ENCODE measurements around the gene RBM18. TPM values are rescaled to one million over a fixed set of nuclear protein-coding genes. Genes with fewer than 3 reads are reported as not detected.

The RBM18 gene
- total RNA-seq, 1 donor from 2014 or later: 20.2 TPM

DNA sequence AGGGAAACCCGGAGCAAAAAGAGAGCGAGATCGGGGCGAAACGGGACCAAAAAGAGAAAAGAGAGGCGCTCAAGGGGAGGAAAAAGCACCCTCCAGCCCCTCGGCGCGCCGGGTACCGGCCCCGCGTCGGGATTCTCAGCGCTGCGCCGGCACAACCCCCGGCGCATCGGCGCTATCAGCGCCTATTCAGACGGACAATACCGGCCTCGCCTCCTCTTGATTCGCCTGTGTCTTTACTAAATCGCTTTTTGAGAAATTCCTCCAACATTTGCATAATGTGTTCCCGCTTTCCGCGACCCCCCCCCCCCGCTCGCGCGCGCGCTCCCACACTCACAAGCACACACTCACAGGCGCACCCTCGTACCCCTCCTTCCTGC lies 36.5 kb downstream of the RBM18 start:
- Mint-ChIP-seq H3K4me1 (ENCODE audit: low read depth) (peaks cover 13% of the 10 kb centered on the region), H3K27ac (ENCODE audit: unreplicated experiment) (no peak overlapping the region), H3K9me3 (ENCODE audit: low read depth) (no peaks in the 10 kb centered on the region), H3K27me3 (ENCODE audit: low read depth) (peaks cover 48% of the 10 kb centered on the region), H3K4me3 (ENCODE audit: unreplicated experiment) (peak overlapping the region; percentile 41), H3K36me3 (ENCODE audit: low read depth) (peaks cover 2% of the 10 kb centered on the region)
- DNase-seq (ENCODE audit: low spot score): no peak
- TF ChIP-seq, protein P1, sequence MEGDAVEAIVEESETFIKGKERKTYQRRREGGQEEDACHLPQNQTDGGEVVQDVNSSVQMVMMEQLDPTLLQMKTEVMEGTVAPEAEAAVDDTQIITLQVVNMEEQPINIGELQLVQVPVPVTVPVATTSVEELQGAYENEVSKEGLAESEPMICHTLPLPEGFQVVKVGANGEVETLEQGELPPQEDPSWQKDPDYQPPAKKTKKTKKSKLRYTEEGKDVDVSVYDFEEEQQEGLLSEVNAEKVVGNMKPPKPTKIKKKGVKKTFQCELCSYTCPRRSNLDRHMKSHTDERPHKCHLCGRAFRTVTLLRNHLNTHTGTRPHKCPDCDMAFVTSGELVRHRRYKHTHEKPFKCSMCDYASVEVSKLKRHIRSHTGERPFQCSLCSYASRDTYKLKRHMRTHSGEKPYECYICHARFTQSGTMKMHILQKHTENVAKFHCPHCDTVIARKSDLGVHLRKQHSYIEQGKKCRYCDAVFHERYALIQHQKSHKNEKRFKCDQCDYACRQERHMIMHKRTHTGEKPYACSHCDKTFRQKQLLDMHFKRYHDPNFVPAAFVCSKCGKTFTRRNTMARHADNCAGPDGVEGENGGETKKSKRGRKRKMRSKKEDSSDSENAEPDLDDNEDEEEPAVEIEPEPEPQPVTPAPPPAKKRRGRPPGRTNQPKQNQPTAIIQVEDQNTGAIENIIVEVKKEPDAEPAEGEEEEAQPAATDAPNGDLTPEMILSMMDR (IDR thresholded peaks at IDR 0.05): no peak

DNA sequence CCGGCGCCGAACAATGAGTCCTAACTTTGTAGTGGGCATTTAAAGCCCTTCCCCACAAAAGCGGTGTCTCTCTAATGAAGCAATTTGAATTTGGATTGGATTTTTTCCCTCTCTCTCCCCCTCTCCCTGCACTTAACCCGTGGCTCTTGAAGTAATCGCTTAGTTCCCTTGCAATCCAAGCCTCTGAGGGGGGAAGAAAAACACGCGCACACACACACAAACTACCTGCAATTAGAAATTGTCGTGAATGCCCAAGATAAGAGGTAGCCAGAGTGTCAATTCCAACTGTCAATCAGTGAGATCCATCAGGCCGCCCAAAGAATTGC lies 37.1 kb downstream of the RBM18 start:
- H3K4me3 Mint-ChIP-seq (ENCODE audit: unreplicated experiment): peak overlapping the region; percentile 24
- H3K27ac Mint-ChIP-seq (ENCODE audit: unreplicated experiment): no peak overlapping the region
- peaks cover 2% of the 10 kb centered on the region for H3K36me3 Mint-ChIP-seq (ENCODE audit: low read depth)
- peaks cover 13% of the 10 kb centered on the region for H3K4me1 Mint-ChIP-seq (ENCODE audit: low read depth)
- DNase-seq (ENCODE audit: low spot score): no peak
- H3K27me3 Mint-ChIP-seq (ENCODE audit: low read depth): peaks cover 50% of the 10 kb centered on the region
- no peaks in the 10 kb centered on the region for H3K9me3 Mint-ChIP-seq (ENCODE audit: low read depth)
- TF ChIP-seq, protein P1 (IDR thresholded peaks at IDR 0.05): peak; percentile 1

DNA sequence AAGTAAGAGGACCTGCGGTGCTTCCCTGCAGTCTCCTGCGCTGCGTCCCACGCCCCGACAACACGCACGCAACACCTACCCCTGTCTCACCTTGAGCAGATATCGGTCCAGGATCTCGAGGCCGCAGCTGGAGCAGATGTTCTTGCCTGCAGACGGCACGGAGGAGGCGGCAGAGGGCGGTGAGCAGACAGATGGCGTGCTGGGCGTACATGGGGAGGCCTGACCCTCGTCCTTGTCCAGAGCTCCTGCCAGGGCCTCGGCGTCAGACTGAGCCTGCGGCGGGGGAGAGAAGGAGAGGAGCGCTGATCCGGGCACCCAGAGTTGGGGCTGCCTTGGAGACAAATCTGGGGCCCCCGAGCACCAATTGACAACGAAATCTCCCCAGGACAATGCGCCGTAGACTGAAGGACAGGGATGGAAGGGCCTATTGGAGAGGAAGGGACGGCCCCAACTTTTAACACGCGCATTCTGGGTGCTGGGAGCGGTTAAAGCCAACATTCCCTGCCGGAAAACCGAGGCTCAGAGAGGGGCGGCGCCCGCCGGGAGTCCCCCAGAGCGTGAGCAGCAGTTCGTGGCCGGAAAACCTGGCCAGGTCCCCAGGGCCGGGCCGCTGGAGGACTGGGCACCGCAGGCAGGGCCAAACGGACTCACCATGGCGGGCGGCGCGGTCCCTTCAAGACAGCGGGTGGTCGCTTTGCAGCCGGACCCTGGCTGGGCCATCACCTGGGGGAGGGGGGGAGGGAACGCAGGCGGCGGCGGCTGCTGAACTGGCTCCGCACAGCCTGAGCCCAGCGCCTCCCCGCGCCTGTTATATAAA lies 37.7 kb downstream of the RBM18 start:
- no peaks in the 10 kb centered on the region for H3K9me3 Mint-ChIP-seq (ENCODE audit: low read depth)
- H3K4me3 Mint-ChIP-seq (ENCODE audit: unreplicated experiment): no peak overlapping the region
- H3K36me3 Mint-ChIP-seq (ENCODE audit: low read depth): peaks cover 2% of the 10 kb centered on the region
- H3K27ac Mint-ChIP-seq (ENCODE audit: unreplicated experiment): no peak overlapping the region
- no peak for DNase-seq (ENCODE audit: low spot score)
- H3K27me3 Mint-ChIP-seq (ENCODE audit: low read depth): peaks cover 55% of the 10 kb centered on the region
- H3K4me1 Mint-ChIP-seq (ENCODE audit: low read depth): peaks cover 13% of the 10 kb centered on the region
- TF ChIP-seq, protein P1 (IDR thresholded peaks at IDR 0.05): peak; percentile 16

DNA sequence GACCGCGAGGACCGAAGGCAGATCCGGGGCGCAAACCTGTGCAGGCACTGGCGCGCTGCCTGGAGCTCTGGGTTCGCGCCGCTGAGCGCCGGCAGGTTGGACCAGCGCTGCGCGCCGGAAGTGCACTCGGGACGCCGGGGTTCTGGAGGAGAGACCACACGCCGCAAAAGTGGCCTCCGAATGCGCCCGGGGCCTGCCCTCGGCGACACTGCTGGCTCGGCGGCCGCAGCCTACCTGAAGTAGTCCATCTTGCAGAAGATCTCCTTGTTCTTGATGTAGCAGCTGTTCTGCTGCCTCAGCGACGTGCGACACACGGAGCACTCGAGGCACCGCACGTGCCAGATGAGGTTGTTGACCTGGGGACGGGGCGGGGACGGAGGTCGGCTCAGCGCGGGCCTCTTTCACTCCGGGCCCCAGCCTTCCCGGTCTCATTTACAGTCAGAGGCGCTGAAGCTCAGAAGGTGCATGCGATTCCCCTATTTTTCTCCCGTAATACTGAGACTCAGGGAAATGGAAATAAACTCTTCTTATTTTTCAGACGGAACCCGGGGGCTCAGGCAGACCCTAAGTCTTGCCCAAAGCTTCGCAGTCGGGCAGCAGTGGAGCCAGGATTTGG lies 38.4 kb downstream of the RBM18 start:
- no peak overlapping the region for H3K4me3 Mint-ChIP-seq (ENCODE audit: unreplicated experiment)
- H3K27me3 Mint-ChIP-seq (ENCODE audit: low read depth): peaks cover 59% of the 10 kb centered on the region
- DNase-seq (ENCODE audit: low spot score): no peak
- TF ChIP-seq, protein P1 (IDR thresholded peaks at IDR 0.05): no peak
- no peak overlapping the region for H3K27ac Mint-ChIP-seq (ENCODE audit: unreplicated experiment)
- no peaks in the 10 kb centered on the region for H3K9me3 Mint-ChIP-seq (ENCODE audit: low read depth)
- peaks cover 13% of the 10 kb centered on the region for H3K4me1 Mint-ChIP-seq (ENCODE audit: low read depth)
- peaks cover 2% of the 10 kb centered on the region for H3K36me3 Mint-ChIP-seq (ENCODE audit: low read depth)

DNA sequence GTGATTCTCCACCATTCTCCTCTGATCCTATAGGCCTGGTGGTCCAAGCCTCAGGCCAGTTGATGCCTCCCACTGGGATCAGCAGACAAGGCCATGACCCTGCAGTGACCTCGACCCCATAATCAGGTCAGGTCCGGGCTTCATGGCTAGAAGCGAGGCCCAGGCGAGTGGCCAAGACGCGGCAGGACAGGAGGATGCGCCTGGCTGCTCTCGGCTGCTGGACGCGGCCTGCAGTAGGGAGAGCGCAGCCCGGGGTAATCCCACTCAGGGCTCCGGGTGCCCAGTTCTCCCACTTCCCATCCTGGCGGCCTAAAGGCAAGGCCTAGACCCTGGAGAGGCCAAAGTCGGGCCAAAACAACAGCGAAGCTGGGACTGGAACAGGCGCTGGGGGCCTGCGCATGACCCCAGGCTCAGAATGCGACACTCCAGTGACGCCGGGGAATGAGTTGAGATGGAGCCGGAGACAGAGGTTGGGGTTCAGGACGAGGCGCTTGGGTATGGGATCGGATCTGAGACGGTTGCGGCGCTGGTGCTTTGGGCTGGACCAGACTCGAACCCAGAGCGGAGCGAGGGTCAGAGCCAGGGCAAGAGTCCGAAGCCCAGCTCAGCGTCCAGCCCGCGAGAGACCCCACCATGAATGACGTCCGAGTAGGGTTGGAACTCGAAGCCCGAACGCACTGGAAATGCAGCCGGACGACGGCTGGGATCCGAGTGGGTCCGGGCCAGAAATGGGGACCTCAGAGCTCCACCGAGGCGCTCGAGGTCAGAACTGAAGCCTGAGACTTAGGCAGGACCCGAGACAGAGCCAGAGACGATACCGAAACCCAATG lies 39.1 kb downstream of the RBM18 start:
- Mint-ChIP-seq H3K36me3 (ENCODE audit: low read depth) (peaks cover 2% of the 10 kb centered on the region), H3K27ac (ENCODE audit: unreplicated experiment) (no peak overlapping the region), H3K9me3 (ENCODE audit: low read depth) (no peaks in the 10 kb centered on the region), H3K27me3 (ENCODE audit: low read depth) (peaks cover 64% of the 10 kb centered on the region), H3K4me1 (ENCODE audit: low read depth) (peaks cover 14% of the 10 kb centered on the region), H3K4me3 (ENCODE audit: unreplicated experiment) (no peak overlapping the region)
- TF ChIP-seq, protein P1 (IDR thresholded peaks at IDR 0.05): no peak
- DNase-seq (ENCODE audit: low spot score): no peak

Measured in chondrocyte (in vitro differentiated cells).